Uterus (tissue), 4 donors: Measurements from ENCODE around the gene CHRDL2. TPM values are rescaled to one million over a fixed set of nuclear protein-coding genes. Genes with fewer than 3 reads are reported as not detected.

ENCODE experiments used
- DNase-seq, 2 donors: peaks; one replicate each; pipeline ENCODE4 v3.0.0-alpha.2; 2019 to 2020
- H3K27ac ChIP-seq, 2 donors: fragments of 200-600 bp; sonication (generic); 1 replicate in 1 of 2; 2 replicates in 1 of 2; pipeline ENCODE4 v1.5.1; 2016 to 2018
- H3K27me3 ChIP-seq, 2 donors: fragments of 200-600 bp; sonication (generic); one replicate each; pipeline ENCODE4 v1.5.1; 2018 to 2019; ENCODE audit warnings: control low read depth in 1 of 2
- H3K36me3 ChIP-seq, 2 donors: fragments of 200-600 bp; sonication (generic); one replicate each; pipeline ENCODE4 v1.5.1; 2019; ENCODE audit warnings: control low read depth in 1 of 2
- H3K4me1 ChIP-seq, 2 donors: fragments of 200-600 bp; sonication (generic); one replicate each; pipeline ENCODE4 v1.5.1; 2018 to 2019; ENCODE audit warnings: control low read depth in 1 of 2
- H3K4me3 ChIP-seq, 2 donors: fragments of 200-600 bp; sonication (generic); 1 replicate in 1 of 2; 2 replicates in 1 of 2; pipeline ENCODE4 v1.5.1; 2018 to 2019; ENCODE audit warnings: mild to moderate bottlenecking in 1 of 2
- H3K9me3 ChIP-seq, 2 donors: fragments of 200-600 bp; sonication (generic); one replicate each; pipeline ENCODE4 v1.5.1; 2019; ENCODE audit warnings: control low read depth in 1 of 2
- POLR2A ChIP-seq, 2 donors: fragments of 450-650 bp; IDR thresholded peaks; one replicate each; pipeline ENCODE4 v1.6.1; 2016; ENCODE audit warnings: antibody characterized with exemption in 2 of 2, mild to moderate bottlenecking in 1 of 2, moderate library complexity in 1 of 2
- intact Hi-C: fragments of 100-400 bp; cut with DNase I; formaldehyde crosslinking; loops from one replicate; pipeline ENCODE4 v1.15.1; 2023; ENCODE audit warnings: low total_unique reads
- total RNA-seq, 4 donors: library from RNA; depleted of rRNA in 3 of 4; stranded (reverse); fragments of >200 nt in 3 of 4; gene quantifications; one replicate each; pipeline versions ENCODE4 v1.1.0 to v1.2.4, GENCODE V29; 2014 to 2023
- TF ChIP-seq, protein P1 (sequence below), 4 experiments: fragments of 200-600 bp in 2 of 4; fragments of 450-650 bp in 2 of 4; sonication (generic) in 2 of 4; IDR thresholded peaks; one replicate each; pipeline ENCODE4 v1.5.1; 2016 to 2019; ENCODE audit warnings: antibody characterized with exemption in 4 of 4, mild to moderate bottlenecking in 2 of 4, moderate library complexity in 1 of 4
- donor health status: DM: yes; HTN: yes; CAD: no.

CHRDL2 gene
- total RNA-seq, 4 donors from 2014 or later: 0.41 to 115 (median 2.9) TPM

DNA sequence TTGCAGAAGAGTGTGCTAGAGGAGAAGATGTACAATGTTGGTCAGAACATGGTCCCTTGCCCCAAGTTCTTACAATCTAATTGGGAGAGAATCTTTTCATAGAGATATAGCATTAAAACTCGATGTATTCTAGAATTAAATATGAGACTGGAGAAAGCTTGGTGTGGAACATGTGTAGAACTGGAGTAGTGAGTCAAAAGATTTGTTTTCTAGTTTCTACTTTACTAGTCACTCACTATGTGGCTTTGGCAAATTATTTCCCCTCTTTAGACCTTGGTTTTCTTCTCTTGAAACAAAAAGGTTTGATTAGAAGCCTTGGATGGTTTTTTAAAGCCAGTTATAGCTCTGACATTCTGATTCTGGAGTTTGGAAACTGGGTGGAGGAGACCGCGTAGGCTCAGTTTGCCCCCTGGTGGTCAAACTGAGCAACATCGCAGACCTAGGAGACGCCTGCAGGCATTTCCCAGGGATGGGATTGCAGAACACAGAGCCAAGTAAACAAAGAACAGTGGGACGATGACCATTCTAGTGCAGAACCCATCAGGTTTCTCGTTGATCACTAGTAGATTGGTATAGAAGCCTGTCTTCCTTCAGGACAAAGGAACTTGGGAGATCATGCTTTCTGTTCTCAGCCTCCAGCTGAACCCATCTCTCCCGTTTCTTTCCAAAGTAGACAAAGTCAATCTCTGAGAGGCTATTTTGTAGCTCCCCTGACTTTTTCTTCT lies 8.5 kb upstream of the CHRDL2 start:
- H3K36me3 ChIP-seq: no peaks in the 10 kb centered on the region
- no peaks in the 10 kb centered on the region for H3K9me3 ChIP-seq
- intact Hi-C loops: no loop called here
- H3K4me3 ChIP-seq: no peak overlapping the region
- no peaks in the 10 kb centered on the region for H3K27me3 ChIP-seq
- H3K27ac ChIP-seq: no peak overlapping the region
- H3K4me1 ChIP-seq: no peaks in the 10 kb centered on the region
- TF ChIP-seq, protein P1, sequence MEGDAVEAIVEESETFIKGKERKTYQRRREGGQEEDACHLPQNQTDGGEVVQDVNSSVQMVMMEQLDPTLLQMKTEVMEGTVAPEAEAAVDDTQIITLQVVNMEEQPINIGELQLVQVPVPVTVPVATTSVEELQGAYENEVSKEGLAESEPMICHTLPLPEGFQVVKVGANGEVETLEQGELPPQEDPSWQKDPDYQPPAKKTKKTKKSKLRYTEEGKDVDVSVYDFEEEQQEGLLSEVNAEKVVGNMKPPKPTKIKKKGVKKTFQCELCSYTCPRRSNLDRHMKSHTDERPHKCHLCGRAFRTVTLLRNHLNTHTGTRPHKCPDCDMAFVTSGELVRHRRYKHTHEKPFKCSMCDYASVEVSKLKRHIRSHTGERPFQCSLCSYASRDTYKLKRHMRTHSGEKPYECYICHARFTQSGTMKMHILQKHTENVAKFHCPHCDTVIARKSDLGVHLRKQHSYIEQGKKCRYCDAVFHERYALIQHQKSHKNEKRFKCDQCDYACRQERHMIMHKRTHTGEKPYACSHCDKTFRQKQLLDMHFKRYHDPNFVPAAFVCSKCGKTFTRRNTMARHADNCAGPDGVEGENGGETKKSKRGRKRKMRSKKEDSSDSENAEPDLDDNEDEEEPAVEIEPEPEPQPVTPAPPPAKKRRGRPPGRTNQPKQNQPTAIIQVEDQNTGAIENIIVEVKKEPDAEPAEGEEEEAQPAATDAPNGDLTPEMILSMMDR (IDR thresholded peaks at IDR 0.05): peak; percentile 80 to 89 (median 85)
- TF ChIP-seq POLR2A (IDR thresholded peaks at IDR 0.05): no peak
- peak; percentile 59 to 63 for DNase-seq

DNA sequence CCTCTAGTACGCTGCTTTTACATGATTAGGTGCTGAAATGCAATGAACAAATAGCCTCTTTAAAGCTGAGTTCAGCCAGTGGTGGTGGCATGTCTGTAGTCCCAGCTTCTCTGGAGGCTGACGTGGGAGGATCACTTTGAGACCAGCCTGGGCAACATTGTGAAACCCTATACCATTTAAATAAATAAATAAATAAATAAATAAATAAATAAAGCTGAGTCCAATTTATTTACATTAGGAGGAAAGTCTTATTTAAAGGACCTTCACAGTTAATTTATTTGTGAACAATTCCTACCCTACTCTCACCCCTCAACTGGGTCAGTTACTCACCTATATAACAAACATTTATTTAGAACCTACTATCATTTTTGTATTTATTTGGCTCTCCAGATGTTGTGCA lies 4.8 kb upstream of the CHRDL2 start:
- Histone ChIP-seq H3K4me1 (peaks cover 0 to 7% of the 10 kb centered on the region in 2 donors), H3K4me3 (no peak overlapping the region), H3K27me3 (no peaks in the 10 kb centered on the region), H3K27ac (no peak overlapping the region), H3K9me3 (no peaks in the 10 kb centered on the region), H3K36me3 (no peaks in the 10 kb centered on the region)
- DNase-seq: no peak
- TF ChIP-seq, protein P1 (IDR thresholded peaks at IDR 0.05): no peak
- no peak for TF ChIP-seq POLR2A (IDR thresholded peaks at IDR 0.05)
- intact Hi-C loops: no loop called here

DNA sequence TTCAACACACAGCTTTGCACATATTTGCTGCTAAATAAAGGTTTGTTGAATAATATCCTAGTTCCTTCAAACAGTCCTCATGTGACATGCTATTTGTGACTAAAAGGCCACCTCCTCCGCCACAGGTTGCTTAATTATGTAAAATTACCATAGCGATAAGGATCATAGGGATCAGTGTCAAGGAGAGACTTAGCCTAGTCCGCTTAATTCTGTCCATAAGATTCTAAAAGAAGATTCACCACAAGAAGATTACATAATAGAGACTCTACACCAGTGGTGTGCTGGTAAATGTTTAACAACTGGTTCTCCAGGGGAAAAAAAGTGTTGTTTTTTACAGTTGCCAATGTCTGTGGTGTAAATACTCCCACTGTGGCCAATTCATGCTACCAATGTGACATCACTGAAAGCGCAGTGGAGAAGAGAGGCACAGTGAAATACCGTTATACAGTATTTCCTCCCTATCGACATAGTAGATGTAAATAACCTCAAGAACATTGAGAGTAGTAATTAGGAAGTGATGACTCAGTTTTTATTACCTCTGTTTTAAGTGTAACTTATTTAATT lies 4.2 kb upstream of the CHRDL2 start:
- no peak overlapping the region for H3K27ac ChIP-seq
- intact Hi-C loops: no loop called here
- TF ChIP-seq POLR2A (IDR thresholded peaks at IDR 0.05): no peak
- TF ChIP-seq, protein P1 (IDR thresholded peaks at IDR 0.05): no peak
- H3K36me3 ChIP-seq: no peaks in the 10 kb centered on the region
- no peak overlapping the region for H3K4me3 ChIP-seq
- peaks cover 0 to 7% of the 10 kb centered on the region in 2 donors for H3K4me1 ChIP-seq
- H3K9me3 ChIP-seq: no peaks in the 10 kb centered on the region
- no peak for DNase-seq
- no peaks in the 10 kb centered on the region for H3K27me3 ChIP-seq

DNA sequence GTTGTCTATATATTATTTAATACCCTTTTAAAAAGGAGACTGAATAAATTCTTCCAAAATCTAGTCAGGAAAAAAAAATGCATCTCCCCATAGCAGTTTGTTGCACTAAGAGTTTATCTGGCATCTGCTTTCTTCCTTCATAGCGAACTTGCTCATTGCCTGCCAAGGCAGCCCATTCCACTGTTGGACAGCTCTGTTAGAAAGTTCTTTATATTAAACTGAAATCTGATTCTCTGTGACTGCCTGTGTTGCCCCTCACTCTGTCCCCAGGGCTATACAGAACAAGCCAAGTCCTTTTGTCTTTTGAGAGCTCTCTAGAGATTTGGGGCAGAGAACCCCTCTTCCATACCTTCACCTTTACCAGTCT lies 3.3 kb upstream of the CHRDL2 start:
- Histone ChIP-seq H3K27me3 (no peaks in the 10 kb centered on the region), H3K4me3 (no peak overlapping the region), H3K9me3 (no peaks in the 10 kb centered on the region), H3K27ac (no peak overlapping the region), H3K4me1 (peaks cover 0 to 7% of the 10 kb centered on the region in 2 donors), H3K36me3 (no peaks in the 10 kb centered on the region)
- no peak for DNase-seq
- no peak for TF ChIP-seq POLR2A (IDR thresholded peaks at IDR 0.05)
- intact Hi-C loops: no loop called here

DNA sequence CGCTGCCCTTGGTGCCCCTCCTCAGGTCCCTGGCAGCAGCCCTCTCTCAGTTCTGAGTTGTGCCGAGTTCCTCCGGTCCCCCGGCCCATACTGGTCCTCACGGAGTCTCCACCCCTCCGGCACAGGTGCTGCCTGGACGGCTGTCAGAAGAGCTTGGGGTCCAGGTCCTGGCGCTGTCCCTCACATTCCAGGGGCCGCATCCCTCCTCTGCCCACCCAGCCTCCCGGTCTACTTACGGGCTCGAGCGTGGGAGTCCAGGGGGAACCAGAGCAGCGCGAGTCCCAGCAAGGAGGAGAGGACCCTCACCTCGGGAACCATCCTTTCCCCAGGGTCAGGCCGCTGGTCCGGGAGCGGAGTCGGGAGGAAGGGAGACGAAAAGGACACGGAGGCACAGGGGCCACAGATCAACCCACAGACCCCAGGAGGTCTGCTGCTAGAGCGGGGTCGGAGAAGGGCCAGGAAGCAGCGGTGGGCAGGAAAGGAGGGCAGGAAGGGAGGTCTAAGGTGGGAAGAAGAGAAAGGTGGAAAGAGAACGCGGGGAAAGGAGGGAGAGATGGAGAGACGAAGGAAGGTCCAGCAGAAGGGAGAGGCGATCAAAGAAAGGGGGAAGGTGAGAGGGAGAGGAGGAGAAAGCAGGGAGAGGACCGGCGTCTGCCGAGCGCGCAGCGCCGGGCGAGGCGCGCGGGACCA lies 510 bp downstream of the CHRDL2 start:
- no peak for TF ChIP-seq POLR2A (IDR thresholded peaks at IDR 0.05)
- TF ChIP-seq, protein P1 (IDR thresholded peaks at IDR 0.05): no peak
- intact Hi-C loops: no loop called here
- Histone ChIP-seq H3K36me3 (no peaks in the 10 kb centered on the region), H3K27ac (peak overlapping the region; percentile 63 to 80), H3K4me3 (peak overlapping the region; percentile 20 to 33), H3K9me3 (no peaks in the 10 kb centered on the region), H3K4me1 (peaks cover 0 to 7% of the 10 kb centered on the region in 2 donors), H3K27me3 (no peaks in the 10 kb centered on the region)
- peak in 1 of 2 donors; percentile 17 for DNase-seq
